ENCODE results near the gene NCDN. TPM values are rescaled to one million over a fixed set of nuclear protein-coding genes. Genes with fewer than 3 reads are reported as not detected.
A peak's percentile ranks its signal among the peaks of the same experiment; 100 is the strongest.

The NCDN gene
- total RNA-seq, 2 experiments from 2014 or later: 21.6 to 21.7 TPM

GRCh38 chr1:35533586-35533985 lies 24.0 kb upstream of the NCDN start:
- H3K27ac Mint-ChIP-seq: no peak overlapping the region
- H3K36me3 Mint-ChIP-seq: peaks cover 24% of the 10 kb centered on the region
- CTCF ChIA-PET: interaction anchor here (2.2 kb wide), 1 partner anchor 82 kb away, joined by 12 read pairs; no protein-coding TSS in a partner anchor
- POLR2A ChIA-PET: no interaction called here
- H3K27me3 Mint-ChIP-seq: no peaks in the 10 kb centered on the region
- H3K4me3 Mint-ChIP-seq: no peak overlapping the region
- H3K4me1 Mint-ChIP-seq (ENCODE audit: low read depth): peaks cover 38% of the 10 kb centered on the region
- DNase-seq: no peak
- intact Hi-C loops (cut with micrococcal nuclease): no loop called here
- peaks cover 17% of the 10 kb centered on the region for H3K9me3 Mint-ChIP-seq

DNA sequence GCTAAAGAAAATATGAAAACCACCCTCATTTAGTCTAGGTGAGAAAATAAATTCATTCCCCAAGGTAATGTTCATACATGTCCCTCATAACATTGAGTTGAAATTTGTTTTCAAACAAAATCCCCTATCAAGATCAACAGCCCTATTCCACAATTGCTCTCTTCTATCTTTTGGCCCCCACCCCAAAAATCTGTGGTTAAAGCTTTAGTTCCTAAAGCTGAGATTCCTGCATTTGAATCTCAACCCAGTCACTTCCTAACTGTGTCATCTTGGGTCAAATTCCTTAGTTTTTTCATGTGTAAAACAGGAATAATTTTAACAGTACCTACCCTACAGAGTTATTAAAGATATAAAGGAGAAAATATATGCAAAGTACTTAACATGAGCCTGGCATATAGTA lies 22.4 kb upstream of the NCDN start:
- H3K36me3 Mint-ChIP-seq: peaks cover 13% of the 10 kb centered on the region
- ChIA-PET POLR2A (interaction anchor here (1.3 kb wide), 1 partner anchor 29 kb away, joined by 3 read pairs; no protein-coding TSS in a partner anchor), CTCF (interaction anchor here (0.9 to 3.6 kb wide), 5 partner anchors 16 to 84 kb away, joined by 3 to 27 read pairs (median 4); no protein-coding TSS in a partner anchor)
- H3K9me3 Mint-ChIP-seq: peaks cover 6% of the 10 kb centered on the region
- no peaks in the 10 kb centered on the region for H3K27me3 Mint-ChIP-seq
- DNase-seq: no peak
- no peak overlapping the region for H3K27ac Mint-ChIP-seq
- intact Hi-C loops (cut with micrococcal nuclease): no loop called here
- H3K4me1 Mint-ChIP-seq (ENCODE audit: low read depth): peaks cover 55% of the 10 kb centered on the region
- H3K4me3 Mint-ChIP-seq: no peak overlapping the region

DNA sequence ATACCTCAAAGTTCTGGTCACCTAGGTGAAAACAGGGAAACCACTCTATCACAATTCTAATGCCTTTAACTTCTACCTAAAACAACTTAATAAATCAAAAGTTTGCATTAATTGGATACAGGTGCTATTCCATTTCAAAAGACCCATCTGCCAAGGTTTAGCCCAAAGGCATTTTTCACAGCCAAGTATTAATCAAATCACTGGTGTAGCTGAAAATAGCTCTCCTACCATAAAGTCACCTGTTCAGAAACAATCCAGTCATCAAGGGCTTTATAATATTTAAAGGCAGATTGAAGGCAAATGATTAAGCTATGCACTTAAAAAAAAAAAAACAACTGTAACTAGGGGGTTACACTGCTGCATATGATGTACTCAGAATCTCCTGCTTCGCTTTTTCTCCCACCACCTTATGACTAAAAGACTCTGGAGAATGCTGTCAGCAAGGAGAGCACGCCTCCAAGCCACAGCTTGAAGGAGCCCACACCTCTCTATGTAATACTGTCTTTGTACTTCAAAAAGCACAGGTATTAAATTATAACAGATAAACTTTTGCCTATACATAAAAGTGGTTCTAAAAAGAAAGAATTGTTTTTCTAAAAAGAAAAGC lies 20.9 kb upstream of the NCDN start:
- H3K27ac Mint-ChIP-seq: no peak overlapping the region
- peaks cover 63% of the 10 kb centered on the region for H3K4me1 Mint-ChIP-seq (ENCODE audit: low read depth)
- H3K27me3 Mint-ChIP-seq: no peaks in the 10 kb centered on the region
- H3K36me3 Mint-ChIP-seq: peaks cover 5% of the 10 kb centered on the region
- DNase-seq: no peak
- ChIA-PET POLR2A (interaction anchor here (1.2 to 1.3 kb wide), 2 partner anchors 30 to 83 kb away, joined by 3 read pairs; no protein-coding TSS in a partner anchor), CTCF (interaction anchor here (1.3 to 3.6 kb wide), 3 partner anchors 28 to 85 kb away, joined by 3 to 27 read pairs (median 4); no protein-coding TSS in a partner anchor)
- no peak overlapping the region for H3K4me3 Mint-ChIP-seq
- intact Hi-C loops (cut with micrococcal nuclease): no loop called here
- H3K9me3 Mint-ChIP-seq: no peaks in the 10 kb centered on the region

DNA sequence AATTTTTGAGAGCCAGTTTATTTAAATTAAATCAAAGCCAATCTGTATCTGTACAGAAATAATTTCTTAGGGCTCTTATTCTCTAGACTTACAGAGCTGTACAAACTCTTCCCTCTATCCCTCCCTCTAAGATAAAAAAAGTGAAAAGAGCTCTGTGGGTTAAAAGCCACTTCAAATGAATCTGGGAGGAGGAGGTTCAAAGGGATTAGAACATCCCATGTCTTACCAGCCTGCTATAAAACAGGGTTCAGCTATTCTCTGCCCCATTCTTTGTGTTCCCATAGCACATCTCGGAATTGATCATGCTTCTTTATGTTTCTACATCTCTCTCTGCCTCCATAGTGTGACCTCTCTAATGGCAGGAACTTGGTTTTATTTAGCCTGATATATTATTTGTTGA lies 19.8 kb upstream of the NCDN start:
- intact Hi-C loops (cut with micrococcal nuclease): no loop called here
- Mint-ChIP-seq H3K4me3 (no peak overlapping the region), H3K36me3 (peaks cover 5% of the 10 kb centered on the region)

DNA sequence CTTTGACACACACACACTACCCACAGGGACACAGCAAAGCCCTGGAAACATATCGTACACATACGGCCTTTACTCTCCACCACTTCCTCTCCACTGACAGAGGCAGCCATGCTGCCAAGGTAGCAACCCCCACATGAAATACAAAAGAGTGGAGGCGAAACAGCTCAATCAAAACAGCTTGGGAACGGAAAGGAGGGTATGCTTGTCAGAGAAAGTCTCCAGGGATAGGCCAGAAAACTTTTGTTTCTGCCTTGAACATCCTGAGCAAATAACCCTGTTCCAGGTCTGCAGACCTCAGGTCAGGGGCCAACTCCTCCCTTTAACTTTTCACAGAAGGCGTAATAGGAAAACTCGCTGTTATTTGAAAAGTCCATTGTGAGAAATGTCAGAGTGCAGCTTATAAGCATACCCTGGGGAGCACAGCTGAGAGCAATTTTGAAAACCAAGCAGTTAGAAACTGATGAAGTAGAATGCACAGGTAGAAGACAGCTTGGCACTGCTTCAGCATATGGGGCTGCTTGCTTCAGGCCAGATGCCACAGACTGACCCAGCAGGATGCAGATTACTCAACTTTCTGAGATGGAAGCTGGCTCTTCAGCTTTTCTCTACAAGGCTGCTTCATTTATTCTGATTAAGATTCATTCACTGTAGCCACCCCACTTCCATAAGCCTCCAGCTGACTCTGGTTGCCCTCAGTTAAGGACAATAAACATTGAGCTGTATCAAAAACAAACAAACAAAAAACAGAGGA lies 18.4 kb upstream of the NCDN start:
- CTCF ChIA-PET: interaction anchor here (0.6 to 5.0 kb wide), 5 partner anchors 12 to 86 kb away, joined by 3 to 69 read pairs (median 4); no protein-coding TSS in a partner anchor
- H3K4me1 Mint-ChIP-seq (ENCODE audit: low read depth): peaks cover 73% of the 10 kb centered on the region

More for the DNA sequence above, 19.8 kb upstream of the NCDN start:
- H3K9me3 Mint-ChIP-seq: no peaks in the 10 kb centered on the region
- POLR2A ChIA-PET: interaction anchor here (0.7 to 4.1 kb wide), 3 partner anchors 18 to 95 kb away, joined by 3 to 13 read pairs (median 4); partner anchors contain the start of gene KIAA0319L
- peak overlapping the region; percentile 62 for H3K27ac Mint-ChIP-seq
- CTCF ChIA-PET: interaction anchor here (0.6 to 3.6 kb wide), 7 partner anchors 18 to 98 kb away, joined by 3 to 27 read pairs (median 3); no protein-coding TSS in a partner anchor
- peaks cover 68% of the 10 kb centered on the region for H3K4me1 Mint-ChIP-seq (ENCODE audit: low read depth)
- no peak for DNase-seq
- H3K27me3 Mint-ChIP-seq: no peaks in the 10 kb centered on the region

GRCh38 chr1:35539824-35540261 lies 17.8 kb upstream of the NCDN start:
- Mint-ChIP-seq H3K4me3 (peak overlapping the region; percentile 16), H3K27ac (peak overlapping the region; percentile 87), H3K36me3 (peaks cover 1% of the 10 kb centered on the region), H3K9me3 (no peaks in the 10 kb centered on the region), H3K4me1 (ENCODE audit: low read depth) (peaks cover 76% of the 10 kb centered on the region), H3K27me3 (no peaks in the 10 kb centered on the region)
- POLR2A ChIA-PET: interaction anchor here (0.8 to 4.1 kb wide), 5 partner anchors 16 to 87 kb away, joined by 3 to 13 read pairs (median 5); partner anchors contain the start of gene KIAA0319L
- intact Hi-C loops (cut with micrococcal nuclease): loop anchor here (1.0 kb wide), 3 partner anchors 15 to 86 kb away; no protein-coding TSS in a partner anchor
- DNase-seq: no peak
- CTCF ChIA-PET: interaction anchor here (0.7 to 5.0 kb wide), 5 partner anchors 12 to 176 kb away, joined by 3 to 69 read pairs (median 4); no protein-coding TSS in a partner anchor

More for the DNA sequence above, 18.4 kb upstream of the NCDN start:
- intact Hi-C loops (cut with micrococcal nuclease): loop anchor here (1.0 kb wide), 3 partner anchors 16 to 85 kb away; no protein-coding TSS in a partner anchor
- Mint-ChIP-seq H3K9me3 (no peaks in the 10 kb centered on the region), H3K27me3 (no peaks in the 10 kb centered on the region), H3K4me3 (peak overlapping the region; percentile 55), H3K27ac (peak overlapping the region; percentile 87), H3K36me3 (peaks cover 1% of the 10 kb centered on the region)
- POLR2A ChIA-PET: interaction anchor here (0.6 to 4.1 kb wide), 6 partner anchors 17 to 380 kb away, joined by 3 to 13 read pairs (median 4); partner anchors contain the start of gene KIAA0319L
- DNase-seq: peak; percentile 56

DNA sequence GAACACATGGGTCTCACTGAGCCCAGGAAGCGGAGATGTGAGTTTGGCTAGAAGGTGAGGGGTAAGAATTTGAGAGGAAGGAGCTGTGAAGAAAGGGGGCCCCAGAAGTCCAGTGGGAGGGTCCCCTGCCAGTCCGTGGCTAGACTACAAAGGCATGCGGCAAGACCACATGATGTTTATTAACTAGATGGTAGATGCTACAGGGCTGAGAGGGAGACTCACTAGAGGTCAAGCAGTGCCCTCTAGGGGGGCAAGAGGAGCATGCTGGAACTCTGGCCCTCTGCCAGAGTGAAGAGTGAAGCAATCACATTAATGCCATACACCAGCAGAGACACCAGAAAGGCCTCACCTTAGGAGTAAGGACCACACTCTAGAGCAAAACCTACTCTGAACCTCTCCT lies 12.6 kb upstream of the NCDN start:
- CTCF ChIA-PET: interaction anchor here (0.7 to 3.6 kb wide), 9 partner anchors 20 to 692 kb away, joined by 3 to 74 read pairs (median 3); no protein-coding TSS in a partner anchor
- peaks cover 49% of the 10 kb centered on the region for H3K4me1 Mint-ChIP-seq (ENCODE audit: low read depth)
- no peak overlapping the region for H3K4me3 Mint-ChIP-seq
- no peaks in the 10 kb centered on the region for H3K27me3 Mint-ChIP-seq
- peaks cover 9% of the 10 kb centered on the region for H3K36me3 Mint-ChIP-seq
- intact Hi-C loops (cut with micrococcal nuclease): loop anchor here (1.0 kb wide), 1 partner anchor 94 kb away; no protein-coding TSS in a partner anchor
- POLR2A ChIA-PET: interaction anchor here (1.0 kb wide), 1 partner anchor 13 kb away, joined by 3 read pairs; the partner anchor contains the start of genes KIAA0319L and NCDN
- peak; percentile 69 for DNase-seq
- no peaks in the 10 kb centered on the region for H3K9me3 Mint-ChIP-seq
- no peak overlapping the region for H3K27ac Mint-ChIP-seq

DNA sequence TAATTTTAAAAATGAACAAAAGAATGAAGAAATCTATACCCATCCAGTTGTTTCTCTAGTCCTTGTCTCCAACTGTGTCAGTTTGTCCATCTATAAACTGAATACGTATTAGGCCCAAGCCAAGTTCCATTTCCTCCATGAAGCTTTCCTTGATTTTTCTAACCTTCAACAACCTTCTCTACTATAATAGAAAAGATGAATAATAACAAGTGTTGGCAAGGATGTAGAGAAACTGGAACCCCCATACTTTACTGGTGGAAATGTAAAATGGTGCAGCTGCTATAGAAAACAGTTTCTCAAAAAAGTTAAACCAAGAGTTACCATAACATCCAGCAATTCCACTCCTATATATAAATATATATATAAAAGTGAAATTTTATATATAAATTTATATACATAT lies 11.0 kb upstream of the NCDN start:
- no peaks in the 10 kb centered on the region for H3K9me3 Mint-ChIP-seq
- CTCF ChIA-PET: interaction anchor here (3.6 kb wide), 1 partner anchor 96 kb away, joined by 74 read pairs; no protein-coding TSS in a partner anchor
- no peak overlapping the region for H3K27ac Mint-ChIP-seq
- POLR2A ChIA-PET: no interaction called here
- no peaks in the 10 kb centered on the region for H3K27me3 Mint-ChIP-seq
- H3K4me3 Mint-ChIP-seq: no peak overlapping the region
- peaks cover 10% of the 10 kb centered on the region for H3K36me3 Mint-ChIP-seq
- DNase-seq: no peak
- intact Hi-C loops (cut with micrococcal nuclease): no loop called here
- H3K4me1 Mint-ChIP-seq (ENCODE audit: low read depth): peaks cover 40% of the 10 kb centered on the region

DNA sequence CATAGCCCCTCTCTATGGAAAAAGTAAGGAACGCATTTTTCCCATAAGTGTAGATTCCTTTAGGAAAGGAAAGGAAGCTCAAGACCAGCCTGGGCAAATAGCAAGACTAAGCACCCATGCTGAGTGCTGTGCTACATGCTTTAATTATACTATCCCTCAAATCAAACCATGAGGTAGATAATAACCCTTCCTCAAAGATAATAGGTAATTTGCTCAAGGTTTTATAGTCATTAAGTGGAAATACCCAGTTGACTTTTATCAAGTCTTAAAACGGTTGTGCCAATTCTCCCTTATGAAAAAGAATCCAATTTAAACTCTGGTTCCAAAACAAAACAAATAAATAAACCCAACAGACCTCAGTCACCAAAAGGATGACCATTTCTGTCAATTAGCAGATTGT lies 3.7 kb upstream of the NCDN start:
- ChIA-PET CTCF (interaction anchor here (1.1 to 1.8 kb wide), 2 partner anchors 10 to 102 kb away, joined by 3 to 9 read pairs; no protein-coding TSS in a partner anchor), POLR2A (interaction anchor here (0.6 kb wide), 1 partner anchor 44 kb away, joined by 3 read pairs; no protein-coding TSS in a partner anchor)
- Mint-ChIP-seq H3K4me1 (ENCODE audit: low read depth) (peaks cover 53% of the 10 kb centered on the region), H3K27ac (no peak overlapping the region), H3K36me3 (peaks cover 16% of the 10 kb centered on the region), H3K4me3 (no peak overlapping the region), H3K9me3 (no peaks in the 10 kb centered on the region), H3K27me3 (no peaks in the 10 kb centered on the region)
- intact Hi-C loops (cut with micrococcal nuclease): loop anchor here (10.0 kb wide), 2 partner anchors 689 to 1921 kb away; partner anchors contain the start of gene ZC3H12A
- no peak for DNase-seq

DNA sequence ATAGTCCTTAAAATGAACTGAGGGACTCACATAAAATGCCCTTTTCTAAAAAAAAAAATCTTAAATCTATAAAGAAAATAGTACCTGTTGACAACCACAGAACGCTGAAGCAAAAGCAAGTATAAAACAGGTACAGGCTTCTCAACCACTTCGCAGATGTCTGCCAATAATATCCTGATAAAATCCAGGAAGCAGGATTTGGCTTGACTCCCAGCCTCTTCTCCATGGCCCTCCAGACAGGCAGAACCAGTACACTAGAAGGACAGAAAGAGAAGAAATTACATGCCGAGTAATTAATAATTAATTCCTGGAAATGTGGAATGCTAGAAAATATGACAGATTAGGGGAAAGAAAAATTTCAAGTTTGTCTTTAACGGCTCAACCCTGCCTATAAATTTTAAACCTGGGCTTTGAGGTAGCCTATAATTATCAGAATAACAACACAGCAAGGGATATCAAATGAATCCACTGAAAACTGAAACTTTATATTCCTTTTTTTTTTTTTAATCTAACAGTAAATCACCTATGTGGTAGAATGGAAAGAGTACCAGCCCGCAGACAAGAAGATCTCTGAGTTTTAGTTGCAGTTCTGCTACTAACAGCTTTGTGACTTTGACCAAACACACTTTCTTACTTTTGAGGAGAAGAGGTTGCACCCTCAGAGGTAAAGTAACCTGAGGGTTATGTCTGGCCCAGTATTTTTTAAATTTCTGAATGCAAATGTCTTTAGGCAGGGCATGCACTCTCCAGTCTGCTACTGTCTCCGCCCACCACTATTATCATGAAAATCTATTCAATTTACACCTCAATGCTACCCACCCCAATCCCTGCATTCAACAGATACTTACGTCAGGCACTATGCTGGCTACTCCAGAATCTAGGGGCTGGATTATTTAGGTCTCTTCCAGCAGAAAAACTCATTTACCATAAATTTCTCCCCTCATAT lies 3.1 kb upstream of the NCDN start:
- CTCF ChIA-PET: interaction anchor here (1.8 to 9.2 kb wide), 2 partner anchors 103 to 104 kb away, joined by 9 to 138 read pairs; no protein-coding TSS in a partner anchor
- Mint-ChIP-seq H3K9me3 (no peaks in the 10 kb centered on the region), H3K4me3 (no peak overlapping the region), H3K36me3 (peaks cover 16% of the 10 kb centered on the region), H3K27ac (no peak overlapping the region), H3K4me1 (ENCODE audit: low read depth) (peaks cover 55% of the 10 kb centered on the region), H3K27me3 (no peaks in the 10 kb centered on the region)
- intact Hi-C loops (cut with micrococcal nuclease): loop anchor here (1.0 to 10.0 kb wide), 7 partner anchors 15 to 1920 kb away; partner anchors contain the start of genes PSMB2, SFPQ, ZC3H12A and ZMYM6
- no peak for DNase-seq
- POLR2A ChIA-PET: no interaction called here
